Activated naive CD8-positive, alpha-beta T cell treated with anti-CD3 and anti-CD28 coated beads, Interleukin-2, amount 50 U/mL, for 24 hours (primary cell): ENCODE data around the gene RASSF4.

Experiments
- ATAC-seq: fragments of 150-1000 bp; cut with Tn5 transposase; one replicate; pipeline ENCODE4 v1.10.0; 2021
- DNase-seq: peaks from one replicate; pipeline ENCODE4 v3.0.0; 2021
- H3K27ac Mint-ChIP-seq: one replicate; pipeline ENCODE4 v1.8.0; 2021; ENCODE audit warnings: mild to moderate bottlenecking, mixed read lengths
- H3K27me3 Mint-ChIP-seq: one replicate; pipeline ENCODE4 v1.8.0; 2021; ENCODE audit warnings: mixed read lengths
- H3K36me3 Mint-ChIP-seq: one replicate; pipeline ENCODE4 v1.8.0; 2021; ENCODE audit warnings: low read depth, mixed read lengths
- H3K4me1 Mint-ChIP-seq: one replicate; pipeline ENCODE4 v1.8.0; 2021; ENCODE audit warnings: mixed read lengths
- H3K4me3 Mint-ChIP-seq: one replicate; pipeline ENCODE4 v1.8.0; 2021; ENCODE audit warnings: mild to moderate bottlenecking, moderate library complexity, mixed read lengths
- H3K9me3 Mint-ChIP-seq: one replicate; pipeline ENCODE4 v1.8.0; 2021; ENCODE audit warnings: mixed read lengths

RASSF4 gene

GRCh38 chr10:45035673-45036072 lies 76.1 kb downstream of the RASSF4 start:
- Mint-ChIP-seq H3K27ac (no peak overlapping the region), H3K4me1 (no peaks in the 10 kb centered on the region), H3K27me3 (peaks cover 11% of the 10 kb centered on the region), H3K4me3 (no peak overlapping the region), H3K36me3 (peaks cover 4% of the 10 kb centered on the region), H3K9me3 (peaks cover 20% of the 10 kb centered on the region)
- DNase-seq, result no peak
- ATAC-seq, result no peak

GRCh38 chr10:45040921-45041542 lies 81.4 kb downstream of the RASSF4 start:
- H3K4me3 Mint-ChIP-seq, result no peak overlapping the region
- no peaks in the 10 kb centered on the region for H3K4me1 Mint-ChIP-seq
- peaks cover 4% of the 10 kb centered on the region for H3K9me3 Mint-ChIP-seq
- peaks cover 2% of the 10 kb centered on the region for H3K27me3 Mint-ChIP-seq
- H3K36me3 Mint-ChIP-seq, result no peaks in the 10 kb centered on the region
- DNase-seq, result no peak
- H3K27ac Mint-ChIP-seq, result no peak overlapping the region
- ATAC-seq, result no peak

GRCh38 chr10:45044290-45044689 lies 84.7 kb downstream of the RASSF4 start:
- DNase-seq (no peak), ATAC-seq (no peak)
- Mint-ChIP-seq H3K27ac (no peak overlapping the region), H3K27me3 (no peaks in the 10 kb centered on the region), H3K4me1 (no peaks in the 10 kb centered on the region), H3K9me3 (peaks cover 13% of the 10 kb centered on the region), H3K4me3 (no peak overlapping the region), H3K36me3 (no peaks in the 10 kb centered on the region)
